ENCODE measurements around the gene POU2F3. TPM values are rescaled to one million over a fixed set of nuclear protein-coding genes. Genes with fewer than 3 reads are reported as not detected.

Gene POU2F3
- total and polyA plus RNA-seq, 2 of the 8 experiments (the other 6 are each of a cell fraction or from before 2014, with no cell fraction given), result 1.0 to 2.1 TPM

DNA sequence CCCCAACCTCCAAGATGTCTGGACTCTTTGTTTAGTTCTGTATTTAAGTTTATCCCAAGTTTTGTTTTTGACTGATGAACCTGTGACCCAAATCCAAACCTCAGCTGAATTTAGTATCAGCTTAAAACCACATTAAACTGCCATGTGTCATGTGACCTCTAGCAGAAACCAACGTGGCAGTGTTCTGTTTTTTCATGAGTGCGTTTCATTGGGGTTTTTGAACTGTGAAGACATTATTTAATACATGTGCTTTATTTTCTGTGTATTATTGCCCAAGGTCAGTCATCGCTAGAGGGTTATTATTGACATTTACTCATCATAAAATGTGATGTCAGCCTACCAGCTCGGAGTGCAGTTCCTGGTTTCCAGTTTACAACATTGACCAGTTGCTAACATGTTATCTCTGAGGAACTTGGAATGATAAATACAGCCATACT, 86.9 kb downstream of the POU2F3 start:
- no peak overlapping the region for H3K18ac ChIP-seq (ENCODE audit: extremely low read depth, low read length)
- TF ChIP-seq, protein P1, sequence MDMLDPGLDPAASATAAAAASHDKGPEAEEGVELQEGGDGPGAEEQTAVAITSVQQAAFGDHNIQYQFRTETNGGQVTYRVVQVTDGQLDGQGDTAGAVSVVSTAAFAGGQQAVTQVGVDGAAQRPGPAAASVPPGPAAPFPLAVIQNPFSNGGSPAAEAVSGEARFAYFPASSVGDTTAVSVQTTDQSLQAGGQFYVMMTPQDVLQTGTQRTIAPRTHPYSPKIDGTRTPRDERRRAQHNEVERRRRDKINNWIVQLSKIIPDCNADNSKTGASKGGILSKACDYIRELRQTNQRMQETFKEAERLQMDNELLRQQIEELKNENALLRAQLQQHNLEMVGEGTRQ (IDR thresholded peaks at IDR 0.05; ENCODE audit: low read length), result no peak
- no peak for TF ChIP-seq SP2 (IDR thresholded peaks at IDR 0.05; ENCODE audit: low read length)
- TF ChIP-seq SIRT6 (IDR thresholded peaks at IDR 0.05; ENCODE audit: low read length), result no peak
- no peak for TF ChIP-seq KDM1A (IDR thresholded peaks at IDR 0.05; ENCODE audit: borderline replicate concordance, low read length)
- TF ChIP-seq SIN3A (conservative IDR thresholded peaks at IDR 0.05 in 1 of 2, IDR thresholded peaks at IDR 0.05 in 1 of 2; ENCODE audit: low read depth in 1 of 2, low read length in 2 of 2), result no peak
- no peak for TF ChIP-seq POLR2A (IDR thresholded peaks at IDR 0.05; ENCODE audit: control extremely low read depth in 1 of 2, low read depth in 2 of 2, low read length in 2 of 2)
- no peak for TF ChIP-seq E2F6 (IDR thresholded peaks at IDR 0.05)
- no peak for TF ChIP-seq SAP30 (IDR thresholded peaks at IDR 0.05; ENCODE audit: insufficient read depth, insufficient replicate concordance, low read length)
- TF ChIP-seq EP300 (IDR thresholded peaks at IDR 0.05; ENCODE audit: borderline replicate concordance in 1 of 2, low read depth in 2 of 2, low read length in 2 of 2), result no peak
- TF ChIP-seq CEBPB (IDR thresholded peaks at IDR 0.05; ENCODE audit: low read depth, low read length), result no peak
- TF ChIP-seq CBX5 (IDR thresholded peaks at IDR 0.05; ENCODE audit: low read depth, low read length), result no peak
- no peak for TF ChIP-seq RFX5 (IDR thresholded peaks at IDR 0.05; ENCODE audit: borderline replicate concordance, low read depth, low read length)

More for the DNA sequence above, 86.9 kb downstream of the POU2F3 start:
- Histone ChIP-seq H3K36me3 (ENCODE audit: control insufficient read depth in 2 of 4, insufficient read depth in 4 of 4, low read length in 3 of 4) (peaks cover 0 to 10% (median 3%) of the 10 kb centered on the region in 4 experiments; a peak in 4 of 8 replicates), H4K8ac (ENCODE audit: extremely low read depth, insufficient read depth, low read length) (no peak overlapping the region), H3K27ac (ENCODE audit: low read depth, low read length) (no peak overlapping the region), H4K5ac (ENCODE audit: insufficient read length, low read depth, low read length) (no peak overlapping the region), H3K27me3 (replicated peaks in 1 of 4; ENCODE audit: control insufficient read depth in 3 of 4, extremely low read depth in 1 of 4, insufficient read depth in 3 of 4, low read length in 3 of 4) (no peaks in the 10 kb centered on the region), H3K4ac (replicated peaks; ENCODE audit: insufficient read length, low read depth, low read length) (no peak overlapping the region), H2AK5ac (ENCODE audit: low read depth, low read length) (no peak overlapping the region), H3K79me2 (ENCODE audit: control insufficient read depth in 1 of 2, insufficient read depth in 2 of 2, low read length in 2 of 2) (no peaks in the 10 kb centered on the region; a peak in 1 of 4 replicates), H2BK5ac (ENCODE audit: low read depth, low read length) (no peak overlapping the region), H3K9me3 (ENCODE audit: insufficient read depth in 2 of 2, low read depth in 1 of 2, low read length in 1 of 2) (no peaks in the 10 kb centered on the region), H3K4me2 (ENCODE audit: insufficient read depth in 1 of 2, low read depth in 2 of 2, low read length in 2 of 2) (no peak overlapping the region; a peak in 1 of 4 replicates), H2BK12ac (ENCODE audit: low read depth, low read length) (no peak overlapping the region), H2BK20ac (ENCODE audit: low read length) (no peak overlapping the region), H3K9ac (replicated peaks in 1 of 4; ENCODE audit: extremely low read depth in 1 of 4, low read depth in 3 of 4, low read length in 3 of 4) (no peak overlapping the region), H3K56ac (replicated peaks; ENCODE audit: insufficient read length, low read depth, low read length) (no peak overlapping the region), H3K79me1 (ENCODE audit: low read depth, low read length) (peaks cover 2% of the 10 kb centered on the region; the same call in 1 of the 2 replicates), H3K4me1 (replicated peaks in 1 of 4; ENCODE audit: control insufficient read depth in 3 of 4, insufficient read depth in 4 of 4, low read length in 3 of 4) (peaks cover 0 to 3% (median 0%) of the 10 kb centered on the region in 4 experiments; a peak in 3 of 7 replicates), H4K91ac (replicated peaks; ENCODE audit: insufficient read length, low read length) (no peak overlapping the region), H3K4me3 (ENCODE audit: extremely low read depth in 1 of 4, insufficient read depth in 2 of 4, low read depth in 3 of 4, low read length in 4 of 4) (no peak overlapping the region), H4K20me1 (replicated peaks in 1 of 2; ENCODE audit: control insufficient read depth in 1 of 2, insufficient read depth in 2 of 2, low read length in 2 of 2) (no peaks in the 10 kb centered on the region), H3K23me2 (ENCODE audit: low read depth, low read length) (peaks cover 6% of the 10 kb centered on the region), H2BK15ac (ENCODE audit: low read length) (no peak overlapping the region), H2AFZ (ENCODE audit: low read length) (no peak overlapping the region), H3K23ac (ENCODE audit: insufficient read length) (no peak overlapping the region), H2BK120ac (replicated peaks; ENCODE audit: low read depth, low read length) (no peak overlapping the region), H3K14ac (ENCODE audit: insufficient read length) (no peak overlapping the region)
- CTCF ChIA-PET (ENCODE audit: partially characterized antibody), result interaction anchor here (1.0 to 2.7 kb wide), 3 partner anchors 8 to 27 kb away, joined by 4 to 19 read pairs (median 4); no protein-coding TSS in a partner anchor
- DNase-seq (ENCODE audit: low read depth in 1 of 2, low spot score in 2 of 2), result no peak
- WGBS, 2 experiments (ENCODE audit: extremely low coverage in 1 of 2, insufficient coverage in 1 of 2, insufficient read length in 1 of 2, insufficient replicate concordance in 2 of 2, low coverage in 1 of 2, low lambda C conversion rate in 2 of 2, missing lambda C conversion rate in 1 of 2), result 93% methylated on average over 4 of the region's 4 CpGs; no CpG with 5 or more reads in 1 of the 2 experiments
- POLR2A ChIA-PET (ENCODE audit: partially characterized antibody), result interaction anchor here (3.3 kb wide), 1 partner anchor 10 kb away, joined by 27 read pairs; the partner anchor contains the start of gene ARHGEF12
- no peak for FAIRE-seq
